Smooth muscle cell (in vitro differentiated cells): ENCODE data around the gene ZNF454. TPM values are rescaled to one million over a fixed set of nuclear protein-coding genes. Genes with fewer than 3 reads are reported as not detected.

Experiments
- DNase-seq: peaks from one replicate; lab custom pipeline; 2025; ENCODE audit not compliant: unreplicated experiment; lab: John Stamatoyannopoulos, UW
- H2AFZ ChIP-seq: fragments of 200-600 bp; sonication (generic); 2 replicates; pipeline ENCODE4 v1.6.0; 2016; ENCODE audit warnings: antibody characterized with exemption, low read depth, mild to moderate bottlenecking
- H3F3A ChIP-seq: fragments of 200-600 bp; sonication (generic); 2 replicates; pipeline ENCODE4 v1.6.0; 2017; ENCODE audit warnings: antibody characterized with exemption, low read depth
- H3K27ac ChIP-seq: fragments of 200-600 bp; sonication (generic); 2 replicates; pipeline ENCODE4 v1.5.1; 2016; ENCODE audit warnings: low read depth, mild to moderate bottlenecking
- H3K27me3 ChIP-seq: fragments of 200-600 bp; sonication (generic); 2 replicates; pipeline ENCODE4 v1.6.1; 2016; ENCODE audit warnings: low read depth, mild to moderate bottlenecking
- H3K36me3 ChIP-seq: fragments of 200-600 bp; sonication (generic); 2 replicates; pipeline ENCODE4 v1.5.1; 2016; ENCODE audit warnings: low read depth
- H3K4me1 ChIP-seq: fragments of 200-600 bp; sonication (generic); 2 replicates; pipeline ENCODE4 v1.5.1; 2016; ENCODE audit warnings: low read depth
- H3K4me2 ChIP-seq: fragments of 200-600 bp; sonication (generic); 2 replicates; pipeline ENCODE4 v1.6.0; 2016; ENCODE audit warnings: mild to moderate bottlenecking
- H3K4me3 ChIP-seq: fragments of 200-600 bp; sonication (generic); 2 replicates; pipeline ENCODE4 v1.5.1; 2016; ENCODE audit warnings: mild to moderate bottlenecking
- H3K79me2 ChIP-seq: fragments of 200-600 bp; sonication (generic); 2 replicates; pipeline ENCODE4 v1.6.0; 2016; ENCODE audit warnings: low read depth, mild to moderate bottlenecking
- H3K9ac ChIP-seq: fragments of 200-600 bp; sonication (generic); 2 replicates; pipeline ENCODE4 v1.6.0; 2016; ENCODE audit warnings: low read depth
- H3K9me3 ChIP-seq: fragments of 200-600 bp; sonication (generic); replicated peaks from 2 replicates; pipeline ENCODE4 v1.5.1; 2016; ENCODE audit warnings: low read depth
- H4K20me1 ChIP-seq: fragments of 200-600 bp; sonication (generic); 2 replicates; pipeline ENCODE4 v1.6.0; 2016; ENCODE audit warnings: low read depth
- WGBS: methylation state at CpG from one replicate; pipeline ENCODE4 v1.1.7; 2016; ENCODE audit warnings: low lambda C conversion rate; 5-methylcytosine and 5-hydroxymethylcytosine counted together
- polyA plus RNA-seq: library from polyadenylated mRNA; unstranded; fragments of >200 nt; fragmentation: Nextera tagmentation; extraction: Ambion mirVana; gene quantifications from 2 replicates; pipeline ENCODE4 v1.2.1, GENCODE V29; 2016
- total RNA-seq: library from RNA; depleted of rRNA; stranded (reverse); fragments of >200 nt; gene quantifications from 2 replicates; pipeline ENCODE4 v1.2.3, GENCODE V29; 2014
- TF ChIP-seq, protein P1 (sequence below): fragments of 200-600 bp; sonication (generic); IDR thresholded peaks from 2 replicates; pipeline ENCODE4 v1.5.1; 2017; ENCODE audit warnings: borderline replicate concordance, mild to moderate bottlenecking, antibody characterized with exemption; ENCODE audit not compliant: insufficient read depth, poor library complexity, severe bottlenecking

ZNF454 gene
- total and polyA plus RNA-seq, 2 experiments from 2014 or later, result 0.17 TPM; not detected in 1

DNA sequence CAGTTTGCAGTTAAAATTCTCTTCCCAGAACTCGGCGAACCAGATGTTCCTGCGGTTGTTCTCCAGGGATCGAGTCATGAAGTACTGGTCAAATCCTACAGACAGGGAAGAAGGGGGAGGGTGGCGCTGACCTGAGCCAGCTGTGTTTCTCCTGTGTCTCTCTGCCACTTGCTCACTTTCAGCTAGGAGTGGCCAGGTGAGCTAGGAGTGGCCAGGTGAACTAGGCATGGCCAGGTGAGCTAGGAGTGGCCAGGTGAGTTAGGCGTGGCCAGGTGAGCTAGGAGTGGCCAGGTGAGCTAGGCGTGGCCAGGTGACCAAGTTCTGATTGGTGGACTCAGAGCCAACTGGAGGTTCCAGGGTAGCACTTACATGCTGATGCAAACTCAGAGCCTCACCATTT lies 48.3 kb downstream of the ZNF454 start:
- DNase-seq, result no peak
- TF ChIP-seq, protein P1, sequence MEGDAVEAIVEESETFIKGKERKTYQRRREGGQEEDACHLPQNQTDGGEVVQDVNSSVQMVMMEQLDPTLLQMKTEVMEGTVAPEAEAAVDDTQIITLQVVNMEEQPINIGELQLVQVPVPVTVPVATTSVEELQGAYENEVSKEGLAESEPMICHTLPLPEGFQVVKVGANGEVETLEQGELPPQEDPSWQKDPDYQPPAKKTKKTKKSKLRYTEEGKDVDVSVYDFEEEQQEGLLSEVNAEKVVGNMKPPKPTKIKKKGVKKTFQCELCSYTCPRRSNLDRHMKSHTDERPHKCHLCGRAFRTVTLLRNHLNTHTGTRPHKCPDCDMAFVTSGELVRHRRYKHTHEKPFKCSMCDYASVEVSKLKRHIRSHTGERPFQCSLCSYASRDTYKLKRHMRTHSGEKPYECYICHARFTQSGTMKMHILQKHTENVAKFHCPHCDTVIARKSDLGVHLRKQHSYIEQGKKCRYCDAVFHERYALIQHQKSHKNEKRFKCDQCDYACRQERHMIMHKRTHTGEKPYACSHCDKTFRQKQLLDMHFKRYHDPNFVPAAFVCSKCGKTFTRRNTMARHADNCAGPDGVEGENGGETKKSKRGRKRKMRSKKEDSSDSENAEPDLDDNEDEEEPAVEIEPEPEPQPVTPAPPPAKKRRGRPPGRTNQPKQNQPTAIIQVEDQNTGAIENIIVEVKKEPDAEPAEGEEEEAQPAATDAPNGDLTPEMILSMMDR, result no peak
- H3K9me3 ChIP-seq, result no peaks in the 10 kb centered on the region
- H4K20me1 ChIP-seq, result no peaks in the 10 kb centered on the region
- no peaks in the 10 kb centered on the region for H3F3A ChIP-seq
- no peak overlapping the region for H3K27ac ChIP-seq
- no peaks in the 10 kb centered on the region for H3K4me1 ChIP-seq
- peaks cover 9% of the 10 kb centered on the region for H3K27me3 ChIP-seq
- 87% methylated on average over 7 of the region's 7 CpGs for WGBS
- no peaks in the 10 kb centered on the region for H3K36me3 ChIP-seq
- H3K4me3 ChIP-seq, result no peak overlapping the region
- no peaks in the 10 kb centered on the region for H3K79me2 ChIP-seq
- no peak overlapping the region for H3K4me2 ChIP-seq
- no peak overlapping the region for H2AFZ ChIP-seq
- H3K9ac ChIP-seq, result no peak overlapping the region

DNA sequence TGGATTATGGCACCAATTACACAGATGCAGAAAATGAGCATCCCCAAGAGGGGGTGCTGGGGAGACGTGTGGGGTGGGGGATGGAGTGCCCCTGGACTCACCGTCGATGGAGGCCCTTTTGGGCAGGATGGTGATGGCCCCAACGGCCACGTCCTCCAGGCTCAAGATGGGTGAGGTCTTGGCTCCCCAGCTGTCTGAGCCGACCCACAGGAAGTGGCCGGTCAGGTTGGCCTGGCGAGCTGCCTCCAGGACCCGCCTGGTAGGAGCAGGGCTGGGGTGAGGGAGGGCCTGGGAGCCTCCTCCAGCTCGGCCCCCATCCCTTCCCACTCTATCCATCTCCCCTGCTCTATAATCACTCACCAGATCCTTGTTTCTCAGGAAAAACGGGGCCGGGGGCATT lies 49.5 kb downstream of the ZNF454 start:
- H3K9me3 ChIP-seq, result no peaks in the 10 kb centered on the region
- H3K9ac ChIP-seq, result no peak overlapping the region

DNA sequence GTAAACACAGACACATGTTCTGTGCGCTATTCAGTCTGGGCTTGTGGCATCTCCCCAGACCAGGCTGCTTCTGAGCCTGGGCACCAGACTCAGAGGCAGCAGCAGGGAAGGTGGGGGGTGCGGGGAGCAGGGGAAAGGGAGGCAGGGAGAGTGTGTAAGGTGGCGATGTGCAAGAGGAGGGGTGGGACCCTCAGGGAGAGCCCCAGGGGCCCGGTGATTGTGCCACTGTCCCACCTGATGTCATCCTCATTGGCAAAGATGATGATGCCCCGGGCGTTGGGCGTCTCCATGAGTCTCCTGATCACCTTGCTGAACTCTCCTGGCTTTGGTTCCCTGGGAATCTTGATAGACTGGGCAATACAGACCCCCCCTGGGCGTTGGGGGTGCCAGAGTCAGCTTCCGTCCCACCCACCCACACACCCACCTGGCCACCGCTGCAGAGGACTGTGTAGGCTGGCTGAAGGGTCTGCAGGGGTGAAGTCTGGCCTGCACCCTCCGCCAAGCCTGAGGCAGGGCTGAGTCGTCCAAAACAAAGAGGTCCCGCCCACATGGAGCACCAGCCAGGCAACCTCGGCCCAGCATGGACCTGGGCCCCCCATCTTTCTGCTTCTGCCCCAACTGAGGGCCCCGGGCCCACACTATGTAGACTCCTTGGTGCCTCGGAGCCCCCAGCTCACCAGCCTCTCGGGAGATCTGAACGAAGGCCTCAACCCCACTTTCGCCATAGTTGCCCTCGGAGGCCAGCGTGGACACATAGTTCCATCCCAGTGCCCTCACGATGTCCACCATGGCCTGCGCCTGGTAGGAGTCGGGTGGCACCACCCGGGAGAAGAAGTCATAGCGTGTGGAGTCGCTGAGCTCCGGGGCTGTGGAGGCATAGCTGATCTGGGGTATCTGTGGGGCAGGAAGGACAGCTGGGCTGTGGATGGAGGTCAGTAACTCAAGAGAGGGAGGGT lies 50.5 kb downstream of the ZNF454 start:
- no peak overlapping the region for H3K9ac ChIP-seq
- H3K4me1 ChIP-seq, result no peaks in the 10 kb centered on the region
- no peaks in the 10 kb centered on the region for H3F3A ChIP-seq
- no peaks in the 10 kb centered on the region for H3K79me2 ChIP-seq
- TF ChIP-seq, protein P1, result no peak
- H2AFZ ChIP-seq, result no peak overlapping the region
- H3K36me3 ChIP-seq, result no peaks in the 10 kb centered on the region
- no peaks in the 10 kb centered on the region for H4K20me1 ChIP-seq
- no peaks in the 10 kb centered on the region for H3K9me3 ChIP-seq
- 96% methylated on average over 22 of the region's 28 CpGs for WGBS
- no peak overlapping the region for H3K27ac ChIP-seq
- DNase-seq, result no peak
- peaks cover 15% of the 10 kb centered on the region for H3K27me3 ChIP-seq
- no peak overlapping the region for H3K4me2 ChIP-seq
- no peak overlapping the region for H3K4me3 ChIP-seq

More for the DNA sequence above, 49.5 kb downstream of the ZNF454 start:
- TF ChIP-seq, protein P1, result no peak
- no peaks in the 10 kb centered on the region for H3K4me1 ChIP-seq
- no peaks in the 10 kb centered on the region for H4K20me1 ChIP-seq
- H3K79me2 ChIP-seq, result no peaks in the 10 kb centered on the region
- H3K4me2 ChIP-seq, result no peak overlapping the region
- no peak overlapping the region for H3K4me3 ChIP-seq
- no peak for DNase-seq
- H3K27me3 ChIP-seq, result peaks cover 10% of the 10 kb centered on the region
- H3K27ac ChIP-seq, result no peak overlapping the region
- H3F3A ChIP-seq, result no peaks in the 10 kb centered on the region
- no peaks in the 10 kb centered on the region for H3K36me3 ChIP-seq
- 83% methylated on average over 12 of the region's 12 CpGs for WGBS
- H2AFZ ChIP-seq, result no peak overlapping the region
